ENCODE data around the gene PLK2.

PLK2 gene

GRCh38 chr5:58412081-58412480, 47.8 kb downstream of the PLK2 start:
- no peak for TF ChIP-seq CSRNP3 (CRISPR knock-in tag; IDR thresholded peaks at IDR 0.05)
- TF ChIP-seq POU6F1 (CRISPR knock-in tag; IDR thresholded peaks at IDR 0.05; ENCODE audit: borderline replicate concordance, low read depth), result no peak
- TF ChIP-seq ISL1 (CRISPR knock-in tag; IDR thresholded peaks at IDR 0.05), result no peak
- no peak for TF ChIP-seq TSHZ2 (CRISPR knock-in tag; IDR thresholded peaks at IDR 0.05)
- no peak for TF ChIP-seq PATZ1 (CRISPR knock-in tag; IDR thresholded peaks at IDR 0.05; ENCODE audit: borderline replicate concordance)
- ATAC-seq, result no peak

GRCh38 chr5:58411372-58411771, 48.5 kb downstream of the PLK2 start:
- no peak for ATAC-seq
- no peak for TF ChIP-seq ESRRG (CRISPR knock-in tag; IDR thresholded peaks at IDR 0.05)

- TF ChIP-seq CSRNP3 (CRISPR knock-in tag; IDR thresholded peaks at IDR 0.05) (no peak), ZFP3 (CRISPR knock-in tag; IDR thresholded peaks at IDR 0.05) (no peak), ZC3H10 (CRISPR knock-in tag; IDR thresholded peaks at IDR 0.05) (no peak), ISL1 (CRISPR knock-in tag; IDR thresholded peaks at IDR 0.05) (0 out of 2 replicates have a peak, but pooled peaks have one; percentile 41), CREB5 (CRISPR knock-in tag; IDR thresholded peaks at IDR 0.05; ENCODE audit: low read depth) (peak; percentile 73)
- ATAC-seq, result peak; percentile 96
Measured at GRCh38 chr5:58410441-58410840, 49.4 kb downstream of the PLK2 start.

GRCh38 chr5:58407042-58407719, 52.7 kb downstream of the PLK2 start:
- peak; percentile 70 for ATAC-seq
- TF ChIP-seq TCF4 (CRISPR knock-in tag; IDR thresholded peaks at IDR 0.05; ENCODE audit: borderline replicate concordance) (no peak), ZNF565 (CRISPR knock-in tag; conservative IDR thresholded peaks at IDR 0.05; ENCODE audit: low read depth) (no peak), ESRRG (CRISPR knock-in tag; IDR thresholded peaks at IDR 0.05) (no peak), OSR1 (CRISPR knock-in tag; IDR thresholded peaks at IDR 0.05) (no peak), CREB5 (CRISPR knock-in tag; IDR thresholded peaks at IDR 0.05; ENCODE audit: low read depth) (no peak), RARB (CRISPR knock-in tag; IDR thresholded peaks at IDR 0.05) (no peak), CSDC2 (CRISPR knock-in tag; IDR thresholded peaks at IDR 0.05) (no peak), SNAI2 (CRISPR knock-in tag; IDR thresholded peaks at IDR 0.05) (no peak), ZNF8 (CRISPR knock-in tag; IDR thresholded peaks at IDR 0.05) (no peak), GLIS3 (CRISPR knock-in tag; IDR thresholded peaks at IDR 0.05) (no peak), TOX (CRISPR knock-in tag; IDR thresholded peaks at IDR 0.05; ENCODE audit: borderline replicate concordance) (no peak)
